ENCODE measurements around the gene MRPL16.
A peak's percentile ranks its signal among the peaks of the same experiment; 100 is the strongest.

Gene MRPL16

GRCh38 chr11:59841514-59841913 lies 30.9 kb upstream of the MRPL16 start:
- Histone ChIP-seq H3K4me3 (replicated peaks; ENCODE audit: insufficient read depth, low read length) (no peak overlapping the region), H3K27me3 (ENCODE audit: insufficient read depth, poor library complexity, severe bottlenecking) (no peaks in the 10 kb centered on the region), H3K27ac (replicated peaks) (no peak overlapping the region)
- TF ChIP-seq REST (IDR thresholded peaks at IDR 0.05; ENCODE audit: insufficient replicate concordance, low read depth) (no peak), SPI1 (IDR thresholded peaks at IDR 0.05; ENCODE audit: borderline replicate concordance, low read depth) (no peak), CTCF (IDR thresholded peaks at IDR 0.05; ENCODE audit: insufficient read depth, low read length) (no peak), POLR2AphosphoS5 (IDR thresholded peaks at IDR 0.05; ENCODE audit: low read depth) (no peak)
- DNase-seq (ENCODE audit: low read depth in 1 of 2, low spot score in 1 of 2), result no peak

GRCh38 chr11:59839615-59840014 lies 29.0 kb upstream of the MRPL16 start:
- H3K4me3 ChIP-seq (replicated peaks; ENCODE audit: insufficient read depth, low read length), result no peak overlapping the region
- no peaks in the 10 kb centered on the region for H3K27me3 ChIP-seq (ENCODE audit: insufficient read depth, poor library complexity, severe bottlenecking)
- TF ChIP-seq GABPA (IDR thresholded peaks at IDR 0.05; ENCODE audit: low read depth) (no peak), POLR2AphosphoS5 (IDR thresholded peaks at IDR 0.05; ENCODE audit: low read depth) (no peak), SPI1 (IDR thresholded peaks at IDR 0.05; ENCODE audit: borderline replicate concordance, low read depth) (no peak), REST (IDR thresholded peaks at IDR 0.05; ENCODE audit: insufficient replicate concordance, low read depth) (no peak)
- no peak overlapping the region for H3K27ac ChIP-seq (replicated peaks)
- no peak for DNase-seq (ENCODE audit: low read depth in 1 of 2, low spot score in 1 of 2)

GRCh38 chr11:59833602-59834001 lies 23.0 kb upstream of the MRPL16 start:
- no peaks in the 10 kb centered on the region for H3K27me3 ChIP-seq (ENCODE audit: insufficient read depth, poor library complexity, severe bottlenecking)
- no peak for DNase-seq (ENCODE audit: low read depth in 1 of 2, low spot score in 1 of 2)
- H3K27ac ChIP-seq (replicated peaks), result no peak overlapping the region
- TF ChIP-seq SPI1 (IDR thresholded peaks at IDR 0.05; ENCODE audit: borderline replicate concordance, low read depth) (peak; percentile 60; the same call in 1 of the 2 replicates), CTCF (IDR thresholded peaks at IDR 0.05; ENCODE audit: insufficient read depth, low read length) (no peak)
- no peak overlapping the region for H3K4me3 ChIP-seq (replicated peaks; ENCODE audit: insufficient read depth, low read length)

- Histone ChIP-seq H3K27ac (replicated peaks) (no peak overlapping the region), H3K27me3 (ENCODE audit: insufficient read depth, poor library complexity, severe bottlenecking) (no peaks in the 10 kb centered on the region), H3K4me3 (replicated peaks; ENCODE audit: insufficient read depth, low read length) (no peak overlapping the region)
- TF ChIP-seq REST (IDR thresholded peaks at IDR 0.05; ENCODE audit: insufficient replicate concordance, low read depth) (no peak), GABPA (IDR thresholded peaks at IDR 0.05; ENCODE audit: low read depth) (no peak)
- no peak for DNase-seq (ENCODE audit: low read depth in 1 of 2, low spot score in 1 of 2)
These were observed 18.8 kb upstream of the MRPL16 start for GRCh38 chr11:59829358-59829757.

All from HL-60 (cell line).